HCT116 (cell line): Measurements from ENCODE around the gene JAK2. TPM values are rescaled to one million over a fixed set of nuclear protein-coding genes. Genes with fewer than 3 reads are reported as not detected.

Experiments used
- ATAC-seq: fragments of 200-7000 bp; cut with Tn5 transposase; 2 replicates; pipeline ENCODE4 v1.9.1; 2020; ENCODE audit warnings: mild to moderate bottlenecking, moderate library complexity
- BruUV-seq: library from RNA; stranded (reverse); fragments of 400-500 nt; replicated peaks from 2 replicates; lab custom pipeline; 2021; lab: Mats Ljungman, UMichigan
- CTCF ChIA-PET: fragments of 300-600 bp; sonication (Branson Sonifier 250); formaldehyde crosslinking; loops from one replicate; lab custom pipeline; 2021; ENCODE audit warnings: antibody characterized with exemption; lab: Charles Lee
- POLR2A ChIA-PET: fragments of 300-600, 350-600 bp; sonication (Branson Sonifier 250); formaldehyde crosslinking; loops from one replicate; lab custom pipeline; 2021; ENCODE audit warnings: antibody characterized with exemption; lab: Charles Lee
- RAD21 ChIA-PET, 2 experiments: fragments of 300-600 bp; sonication (Branson Sonifier 250); formaldehyde crosslinking; loops; one replicate each; lab custom pipeline; 2023; ENCODE audit warnings: low total read pairs in 2 of 2; ENCODE audit not compliant: uncharacterized antibody in 2 of 2, unreplicated experiment in 2 of 2, low non-redundant PET in 1 of 2; lab: Charles Lee
- DNase-seq: peaks from one replicate; pipeline ENCODE4 v3.0.0-alpha.2; 2010; ENCODE audit warnings: low read depth, low spot score
- H2AFZ ChIP-seq: fragments of 200-600 bp; shearing (Covaris generic), sonication (generic); 2 replicates; pipeline ENCODE4 v1.6.1; 2017; ENCODE audit warnings: low read depth, mixed run types, mixed read lengths, antibody characterized with exemption, low read length; ENCODE audit not compliant: poor library complexity, severe bottlenecking
- H3K27ac ChIP-seq: 2 replicates; pipeline ENCODE4 v1.5.1; 2012; ENCODE audit warnings: low read depth, low read length
- H3K27me3 ChIP-seq: fragments of 200-600 bp; sonication (generic); 2 replicates; pipeline ENCODE4 v1.6.1; 2016; ENCODE audit warnings: mixed run types, low read length, mixed read lengths; ENCODE audit not compliant: insufficient read depth
- H3K36me3 ChIP-seq, 2 experiments: fragments of 200-500 bp in 1 of 2; fragments of 200-600 bp in 1 of 2; sonication (Bioruptor generic) in 1 of 2; sonication (generic) in 1 of 2; 2 replicates each; pipeline versions ENCODE4 v1.5.1 to v1.6.1; 2014 to 2016; ENCODE audit warnings: low read length in 2 of 2, inconsistent platforms in 1 of 2, mixed read lengths in 1 of 2, mixed run types in 1 of 2; ENCODE audit not compliant: insufficient read depth in 2 of 2, control insufficient read depth in 1 of 2
- H3K4me1 ChIP-seq, 2 experiments: fragments of 200-600 bp in 1 of 2; sonication (generic) in 1 of 2; 2 replicates each; pipeline versions ENCODE4 v1.5.1 to v1.6.1; 2012 to 2017; ENCODE audit warnings: low read length in 2 of 2, inconsistent platforms in 1 of 2, mild to moderate bottlenecking in 1 of 2, mixed read lengths in 1 of 2, mixed run types in 1 of 2, moderate library complexity in 1 of 2; ENCODE audit not compliant: insufficient read depth in 2 of 2, control insufficient read depth in 1 of 2
- H3K4me2 ChIP-seq: fragments of 200-600 bp; sonication (generic); 2 replicates; pipeline ENCODE4 v1.6.1; 2017; ENCODE audit warnings: mixed run types, low read length, mixed read lengths
- H3K4me3 ChIP-seq, 2 experiments: fragments of 200-600 bp in 1 of 2; sonication (generic) in 1 of 2; replicated peaks in 1 of 2; 2 replicates each; pipeline ENCODE4 v1.5.1; 2011 to 2016; ENCODE audit warnings: low read length in 2 of 2, control low read depth in 1 of 2, low read depth in 1 of 2, mild to moderate bottlenecking in 1 of 2, mixed read lengths in 1 of 2, mixed run types in 1 of 2
- H3K79me2 ChIP-seq: fragments of 200-600 bp; sonication (generic); 2 replicates; pipeline ENCODE4 v1.6.1; 2017; ENCODE audit warnings: mild to moderate bottlenecking, mixed run types, low read length, moderate library complexity, mixed read lengths; ENCODE audit not compliant: insufficient read depth
- H3K9ac ChIP-seq: fragments of 200-600 bp; sonication (generic); 2 replicates; pipeline ENCODE4 v1.6.1; 2016; ENCODE audit warnings: low read length, mixed read lengths
- H3K9me2 ChIP-seq: fragments of 200-600 bp; sonication (generic), shearing (Covaris generic); 2 replicates; pipeline ENCODE4 v1.6.1; 2017; ENCODE audit warnings: mixed run types, mild to moderate bottlenecking, moderate library complexity; ENCODE audit not compliant: insufficient read depth
- H3K9me3 ChIP-seq, 2 experiments: fragments of 200-500 bp in 1 of 2; fragments of 200-600 bp in 1 of 2; sonication (Bioruptor generic) in 1 of 2; sonication (generic) in 1 of 2; 2 replicates each; pipeline ENCODE4 v1.6.1; 2014 to 2017; ENCODE audit warnings: low read length in 2 of 2, mixed read lengths in 2 of 2, inconsistent platforms in 1 of 2, low read depth in 1 of 2, mild to moderate bottlenecking in 1 of 2, mixed run types in 1 of 2, moderate library complexity in 1 of 2; ENCODE audit not compliant: control insufficient read depth in 1 of 2, insufficient read depth in 1 of 2
- H4K20me1 ChIP-seq: fragments of 200-600 bp; sonication (generic), shearing (Covaris generic); 2 replicates; pipeline ENCODE4 v1.6.1; 2017; ENCODE audit warnings: mixed run types, mild to moderate bottlenecking, moderate library complexity; ENCODE audit not compliant: insufficient read depth
- CBX3 ChIP-seq: IDR thresholded peaks from 2 replicates; pipeline ENCODE4 v1.6.1; 2012; ENCODE audit warnings: low read depth
- CEBPB ChIP-seq: IDR thresholded peaks from 2 replicates; pipeline ENCODE4 v1.6.1; 2012; ENCODE audit warnings: low read depth
- ELF1 ChIP-seq: IDR thresholded peaks from 2 replicates; pipeline ENCODE4 v1.6.1; 2012; ENCODE audit warnings: low read depth, borderline replicate concordance
- EZH2phosphoT487 ChIP-seq: fragments of 200-600 bp; IDR thresholded peaks from 2 replicates; pipeline ENCODE4 v1.6.1; 2018; ENCODE audit warnings: antibody characterized with exemption, borderline replicate concordance
- FOSL1 ChIP-seq: IDR thresholded peaks from 2 replicates; pipeline ENCODE4 v1.6.1; 2012; ENCODE audit warnings: low read depth
- REST ChIP-seq: IDR thresholded peaks from 2 replicates; pipeline ENCODE4 v1.6.1; 2012; ENCODE audit warnings: low read depth
- TCF7L2 ChIP-seq: IDR thresholded peaks from 2 replicates; pipeline ENCODE4 v1.7.0; 2011; ENCODE audit warnings: borderline replicate concordance, inconsistent platforms; ENCODE audit not compliant: insufficient read depth, insufficient read length; ENCODE audit errors: extremely low read depth
- ZFX ChIP-seq: fragments of 450-650 bp; IDR thresholded peaks from 2 replicates; pipeline ENCODE4 v1.6.1; 2017
- intact Hi-C: fragments of 100-400 bp; cut with micrococcal nuclease; formaldehyde crosslinking; loops from 2 replicates; pipeline ENCODE4 v1.10.0; 2022
- total RNA-seq: library from RNA; stranded (reverse); gene quantifications from one replicate; pipeline ENCODE4 v1.2.1, GENCODE V29; 2021; ENCODE audit not compliant: unreplicated experiment

JAK2 gene
- total RNA-seq, 1 experiment from 2014 or later = 4.6 TPM

DNA sequence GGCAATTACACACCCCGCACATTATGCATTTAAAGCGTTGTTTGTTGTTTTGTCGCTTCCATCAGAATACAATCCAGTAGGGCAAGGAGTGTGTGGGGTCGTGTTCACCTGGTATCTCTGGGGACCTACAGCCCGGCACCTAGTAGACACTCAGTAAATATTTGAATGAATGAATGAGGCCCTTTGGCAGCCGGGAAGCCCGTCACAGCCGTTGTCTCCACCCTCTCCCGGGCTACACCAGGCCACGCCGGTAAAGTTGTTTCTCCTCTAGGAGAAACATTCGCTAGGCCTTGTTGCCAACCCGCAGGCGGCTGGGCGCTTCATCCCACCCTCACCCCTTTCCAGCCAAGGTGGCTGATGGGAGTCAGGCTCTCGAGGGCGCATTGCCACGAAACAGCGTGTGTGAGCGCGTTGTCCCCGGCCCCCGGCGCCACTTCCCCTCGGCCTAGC is 876 bp upstream of the JAK2 start:
- H3K4me2 ChIP-seq = peak overlapping the region; percentile 94
- peak overlapping the region; percentile 94 for H3K27ac ChIP-seq
- RAD21 ChIA-PET = no interaction called here
- H3K9me3 ChIP-seq = no peaks in the 10 kb centered on the region
- H3K9ac ChIP-seq = peak overlapping the region; percentile 76
- no peaks in the 10 kb centered on the region for H3K27me3 ChIP-seq
- intact Hi-C loops = loop anchor here (10.0 kb wide), 1 partner anchor 319 kb away; the partner anchor contains the start of genes PLPP6 and SPATA6L
- H3K36me3 ChIP-seq = no peaks in the 10 kb centered on the region
- TF ChIP-seq CBX3 (peak; percentile 22; the same call in 1 of the 2 replicates), ELF1 (no peak)
- peak overlapping the region; percentile 67 to 68 for H3K4me3 ChIP-seq
- H3K9me2 ChIP-seq = no peaks in the 10 kb centered on the region
- peak overlapping the region; percentile 77 for H2AFZ ChIP-seq
- CTCF ChIA-PET = interaction anchor here (0.8 to 1.4 kb wide), 3 partner anchors 221 to 234 kb away, joined by 3 to 6 read pairs (median 4); no protein-coding TSS in a partner anchor
- H4K20me1 ChIP-seq = no peaks in the 10 kb centered on the region
- H3K79me2 ChIP-seq = no peaks in the 10 kb centered on the region; the same call in 1 of the 2 replicates
- TSS peak; percentile 82 for BruUV-seq
- POLR2A ChIA-PET = interaction anchor here (0.6 to 1.2 kb wide), 2 partner anchors 12 to 27 kb away, joined by 3 read pairs; no protein-coding TSS in a partner anchor
- ATAC-seq (peak; percentile 24), DNase-seq (peak; percentile 19)
- peaks cover 9 to 22% of the 10 kb centered on the region in 2 experiments for H3K4me1 ChIP-seq

GRCh38 chr9:4985386-4986266 is 554 bp downstream of the JAK2 start:
- Histone ChIP-seq H3K4me1 (peaks cover 9 to 22% of the 10 kb centered on the region in 2 experiments), H3K9me3 (no peaks in the 10 kb centered on the region), H3K36me3 (no peaks in the 10 kb centered on the region), H3K4me2 (peak overlapping the region; percentile 94), H3K79me2 (no peaks in the 10 kb centered on the region; the same call in 1 of the 2 replicates), H3K27ac (peak overlapping the region; percentile 94), H3K9ac (peak overlapping the region; percentile 76), H3K9me2 (no peaks in the 10 kb centered on the region), H4K20me1 (no peaks in the 10 kb centered on the region), H2AFZ (no peak overlapping the region), H3K27me3 (no peaks in the 10 kb centered on the region), H3K4me3 (peak overlapping the region; percentile 67 to 68)
- ChIA-PET CTCF (interaction anchor here (1.1 to 1.4 kb wide), 3 partner anchors 226 to 236 kb away, joined by 4 to 5 read pairs (median 4); no protein-coding TSS in a partner anchor), POLR2A (interaction anchor here (0.9 to 1.2 kb wide), 2 partner anchors 10 to 226 kb away, joined by 3 to 4 read pairs; no protein-coding TSS in a partner anchor), RAD21 (no interaction called here)
- TF ChIP-seq TCF7L2 (no peak), CEBPB (no peak), FOSL1 (no peak), EZH2phosphoT487 (no peak), REST (no peak), ZFX (no peak)
- no TSS peak for BruUV-seq
- no peak for ATAC-seq
- intact Hi-C loops = loop anchor here (5.0 to 10.0 kb wide), 5 partner anchors 138 to 607 kb away; partner anchors contain the start of genes PLPP6 and SPATA6L
- peak; percentile 4 for DNase-seq
